ENCODE data around the gene ANAPC16.

GRCh38 chr10:72221278-72221677, 5.5 kb downstream of the ANAPC16 start:
- TF ChIP-seq CTCF (conservative IDR thresholded peaks at IDR 0.05 in 1 of 2, IDR thresholded peaks at IDR 0.05 in 1 of 2; ENCODE audit: extremely low read depth in 1 of 2, insufficient read depth in 1 of 2, low read depth in 1 of 2, low read length in 2 of 2), result no peak
- TF ChIP-seq EZH2 (IDR thresholded peaks at IDR 0.05; ENCODE audit: borderline replicate concordance, low read length), result no peak

Data from mammary epithelial cell (primary cell).